ENCODE results near the gene DCDC1.

Gene DCDC1

GRCh38 chr11:30914143-30914762 lies 455.3 kb downstream of the DCDC1 start:
- DNase-seq (ENCODE audit: low read depth), result peak; percentile 70

- no peak for DNase-seq (ENCODE audit: low read depth)
Observed at GRCh38 chr11:30911247-30911646, 458.3 kb downstream of the DCDC1 start.

GRCh38 chr11:30908857-30909256 lies 460.7 kb downstream of the DCDC1 start:
- DNase-seq (ENCODE audit: low read depth), result no peak

GRCh38 chr11:30908272-30908671 lies 461.3 kb downstream of the DCDC1 start:
- DNase-seq (ENCODE audit: low read depth), result no peak

- no peak for DNase-seq (ENCODE audit: low read depth)
Observed at GRCh38 chr11:30902929-30903328, 466.6 kb downstream of the DCDC1 start.

GRCh38 chr11:30895046-30895445 lies 474.5 kb downstream of the DCDC1 start:
- no peak for DNase-seq (ENCODE audit: low read depth)

- DNase-seq (ENCODE audit: low read depth), result no peak
Observed at GRCh38 chr11:30893318-30893717, 476.2 kb downstream of the DCDC1 start.

GRCh38 chr11:30889143-30889794 lies 480.3 kb downstream of the DCDC1 start:
- DNase-seq (ENCODE audit: low read depth), result peak; percentile 51

GRCh38 chr11:30879322-30880005 lies 490.1 kb downstream of the DCDC1 start:
- DNase-seq (ENCODE audit: low read depth), result peak; percentile 7

GRCh38 chr11:30878400-30878799 lies 491.1 kb downstream of the DCDC1 start:
- no peak for DNase-seq (ENCODE audit: low read depth)

- peak; percentile 3 for DNase-seq (ENCODE audit: low read depth)
Observed at GRCh38 chr11:30876663-30877396, 492.7 kb downstream of the DCDC1 start.

- no peak for DNase-seq (ENCODE audit: low read depth)
Observed at GRCh38 chr11:30876228-30876627, 493.3 kb downstream of the DCDC1 start.

- no peak for DNase-seq (ENCODE audit: low read depth)
Observed at GRCh38 chr11:30875806-30876205, 493.7 kb downstream of the DCDC1 start.

- DNase-seq (ENCODE audit: low read depth), result no peak
Observed at GRCh38 chr11:30873924-30874610, 495.5 kb downstream of the DCDC1 start.

- DNase-seq (ENCODE audit: low read depth), result no peak
Observed at GRCh38 chr11:30868626-30869081, 500.9 kb downstream of the DCDC1 start.

GRCh38 chr11:30863209-30863608 lies 506.3 kb downstream of the DCDC1 start:
- no peak for DNase-seq (ENCODE audit: low read depth)

GRCh38 chr11:30861531-30861930 lies 508.0 kb downstream of the DCDC1 start:
- no peak for DNase-seq (ENCODE audit: low read depth)

- no peak for DNase-seq (ENCODE audit: low read depth)
Observed at GRCh38 chr11:30861064-30861463, 508.5 kb downstream of the DCDC1 start.

GRCh38 chr11:30860146-30860545 lies 509.4 kb downstream of the DCDC1 start:
- no peak for DNase-seq (ENCODE audit: low read depth)

- DNase-seq (ENCODE audit: low read depth), result no peak
Observed at GRCh38 chr11:30859669-30860068, 509.9 kb downstream of the DCDC1 start.

GRCh38 chr11:30855383-30856006 lies 514.0 kb downstream of the DCDC1 start:
- DNase-seq (ENCODE audit: low read depth), result peak; percentile 23
